HEK293T (cell line): ENCODE data around the gene THAP7.

Experiments
- FOXK2 ChIP-seq: fragments of 450-650 bp; IDR thresholded peaks from 2 replicates; pipeline ENCODE4 v1.6.1; 2016; ENCODE audit warnings: mild to moderate bottlenecking
- LEF1 ChIP-seq: fragments of 450-650 bp; IDR thresholded peaks from 2 replicates; pipeline ENCODE4 v1.6.1; 2017; ENCODE audit warnings: mild to moderate bottlenecking, borderline replicate concordance
- SP1 ChIP-seq: fragments of 450-650 bp; IDR thresholded peaks from 2 replicates; pipeline ENCODE4 v1.6.1; 2017
- SUZ12 ChIP-seq: fragments of 450-650 bp; IDR thresholded peaks from 2 replicates; pipeline ENCODE4 v1.6.1; 2016; ENCODE audit warnings: mild to moderate bottlenecking
- ZNF384 ChIP-seq: fragments of 450-650 bp; IDR thresholded peaks from 2 replicates; pipeline ENCODE4 v1.6.1; 2016

DNA sequence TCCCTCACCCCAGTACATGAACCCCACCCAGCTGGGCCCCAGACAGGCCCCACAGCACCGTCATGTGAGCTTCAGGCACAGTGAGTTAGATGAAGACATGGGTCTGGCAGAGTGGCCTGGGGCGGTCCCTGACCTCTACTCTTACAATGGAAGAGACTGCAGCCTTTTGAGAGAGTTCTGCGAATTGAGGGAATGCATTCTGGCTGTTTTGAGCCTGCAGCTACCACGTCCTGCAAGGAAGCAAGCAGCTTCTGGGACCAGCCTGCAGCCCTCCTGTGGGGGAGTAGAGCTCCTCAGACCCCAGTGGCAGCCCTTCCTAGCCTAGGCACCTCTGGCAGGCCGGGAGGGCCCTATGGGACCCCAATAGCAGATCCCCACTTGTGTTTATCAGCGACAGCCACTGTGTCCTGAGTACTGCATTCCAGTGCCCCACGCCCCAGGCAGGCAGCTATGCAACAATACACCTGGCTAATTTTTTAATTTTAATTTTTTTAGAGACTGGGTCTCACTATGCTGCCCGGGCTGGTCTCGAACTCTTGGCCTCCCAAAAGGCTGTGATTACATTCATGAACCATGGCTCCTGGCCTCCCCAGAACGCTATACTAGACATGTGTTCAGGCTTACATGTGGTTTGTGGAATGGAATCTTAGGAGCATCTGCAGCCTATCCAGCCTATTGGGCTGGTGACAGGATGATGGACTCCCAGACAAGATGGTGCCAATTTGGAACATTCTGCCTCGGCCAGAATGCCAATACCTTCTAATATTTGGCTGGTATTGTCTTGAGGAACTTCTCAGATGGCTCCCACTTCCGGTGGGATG is 31.2 kb upstream of the THAP7 start:
- TF ChIP-seq SP1 (no peak), ZNF384 (no peak), LEF1 (no peak), FOXK2 (no peak), SUZ12 (no peak)
